HG03139 (cell line): ENCODE results near the gene SLIRP.
"Not testable (repeated sequence)": the region's sequence is repeated elsewhere in the genome, so short reads cannot be mapped to it uniquely, and the experiment has no call there.

Experiments used
- ATAC-seq: cut with Tn5 transposase; IDR thresholded peaks from one replicate; pipeline ENCODE4 v1.9.1; 2021; ENCODE audit not compliant: unreplicated experiment

The SLIRP gene

DNA sequence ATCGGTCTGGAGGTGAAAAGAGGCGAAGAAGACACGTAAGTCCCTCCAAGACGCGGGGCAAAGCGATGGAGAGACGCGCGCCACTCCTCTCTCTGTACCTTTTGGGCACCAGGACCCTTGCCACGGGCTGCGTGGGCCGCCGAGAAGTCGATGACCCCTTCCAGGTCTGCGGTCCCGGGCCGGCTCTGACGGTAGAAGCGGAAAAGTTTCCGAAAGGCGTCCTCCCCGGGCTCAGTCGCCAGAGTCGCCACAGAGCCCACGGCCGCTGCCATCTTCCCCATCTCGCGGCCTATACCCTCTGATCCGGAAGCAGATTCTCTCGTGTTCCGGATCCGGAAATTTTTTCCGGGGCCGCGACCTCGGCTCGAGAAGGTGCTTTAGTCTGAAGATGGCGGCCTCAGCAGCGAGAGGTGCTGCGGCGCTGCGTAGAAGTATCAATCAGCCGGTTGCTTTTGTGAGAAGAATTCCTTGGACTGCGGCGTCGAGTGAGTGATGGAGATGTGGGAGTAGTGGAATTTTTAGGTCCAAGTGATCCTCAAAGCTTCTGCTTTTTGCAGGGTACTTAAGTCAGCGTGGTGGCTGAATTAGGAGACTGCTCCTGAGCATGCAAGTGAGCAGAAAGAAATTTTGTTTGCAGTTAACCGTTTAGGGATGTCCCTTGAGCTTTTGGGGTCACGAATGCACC, at the start of gene SLIRP, which contains the start of gene ALKBH1:
Gene SLIRP (plus strand): TSS at position 380 of the 685 bp plus-strand sequence. CDS start 9 bp downstream, at position 389.
Gene ALKBH1 (minus strand): TSS at position 300 of the 685 bp plus-strand sequence. CDS start 19 bp downstream, at position 281.
- peak; percentile 99 for ATAC-seq

DNA sequence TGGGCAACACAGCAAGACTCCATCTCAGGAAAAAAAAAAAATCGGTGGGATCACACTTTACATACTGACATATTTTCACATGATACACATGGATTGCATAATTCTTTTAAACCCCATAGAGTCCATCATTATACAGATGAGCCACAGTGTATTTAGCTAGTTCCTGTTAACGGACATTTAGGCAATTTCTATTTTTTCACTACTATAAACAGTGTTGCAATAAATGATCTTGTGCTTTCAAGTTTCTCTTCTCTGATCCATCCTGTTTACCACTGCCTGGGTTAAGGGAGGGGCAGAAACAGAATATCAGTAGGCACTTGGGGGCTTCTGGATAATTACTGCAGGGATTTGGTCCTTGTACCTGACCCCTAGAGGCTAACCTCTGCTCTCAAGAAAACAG, 48.1 kb upstream of the SLIRP start:
- no peak for ATAC-seq

DNA sequence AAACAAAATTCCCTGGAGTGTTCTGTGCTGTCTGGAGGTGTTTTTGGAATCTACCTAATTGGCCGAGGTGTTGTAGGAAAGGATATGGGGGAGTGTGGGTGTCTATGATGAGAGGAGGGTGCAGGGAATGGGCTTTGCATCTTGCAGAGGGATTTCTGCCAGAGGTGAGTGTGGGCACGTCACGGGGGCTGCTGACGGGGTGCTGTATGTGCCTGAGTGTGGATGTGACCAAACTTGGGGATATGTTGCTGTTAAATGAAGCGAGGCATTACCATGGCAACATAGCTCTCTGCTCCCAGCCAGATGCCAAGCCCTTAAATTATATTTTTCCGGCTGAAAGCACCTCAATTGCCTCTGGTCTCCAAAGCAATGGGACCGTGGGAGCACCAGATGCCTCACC, 47.1 kb upstream of the SLIRP start:
- no peak for ATAC-seq

DNA sequence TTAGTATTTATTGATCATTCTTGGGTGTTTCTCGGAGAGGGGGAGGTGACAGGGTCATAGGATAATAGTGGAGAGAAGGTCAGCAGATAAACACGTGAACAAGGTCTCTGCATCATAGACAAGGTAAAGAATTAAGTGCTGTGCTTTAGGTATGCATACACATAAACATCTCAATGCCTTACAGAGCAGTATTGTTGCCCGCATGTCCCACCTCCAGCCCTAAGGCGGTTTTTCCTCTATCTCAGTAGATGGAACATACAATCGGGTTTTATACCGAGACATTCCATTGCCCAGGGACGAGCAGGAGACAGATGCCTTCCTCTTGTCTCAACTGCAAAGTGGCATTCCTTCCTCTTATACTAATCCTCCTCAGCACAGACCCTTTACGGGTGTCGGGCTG, 46.3 kb upstream of the SLIRP start:
- ATAC-seq, result not testable (repeated sequence)

DNA sequence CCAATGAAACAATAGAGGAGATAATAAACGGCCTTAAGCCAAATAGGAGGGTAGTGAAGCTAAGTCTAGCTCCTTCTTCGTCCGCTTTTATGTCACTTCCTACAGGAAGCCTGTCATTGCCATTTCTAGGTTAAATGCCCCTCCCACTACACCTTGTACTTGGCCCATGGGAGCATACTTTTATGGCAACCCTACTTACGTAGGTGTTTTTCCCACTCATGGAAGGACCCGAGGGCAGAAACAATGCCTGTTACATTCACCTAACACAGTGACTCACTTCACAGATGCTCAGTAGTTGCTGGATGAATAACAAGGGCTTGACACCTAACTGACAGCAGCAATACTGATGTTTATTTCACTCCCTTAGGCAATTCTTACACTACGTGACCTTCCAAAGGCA, 44.6 kb upstream of the SLIRP start:
- ATAC-seq, result no peak

DNA sequence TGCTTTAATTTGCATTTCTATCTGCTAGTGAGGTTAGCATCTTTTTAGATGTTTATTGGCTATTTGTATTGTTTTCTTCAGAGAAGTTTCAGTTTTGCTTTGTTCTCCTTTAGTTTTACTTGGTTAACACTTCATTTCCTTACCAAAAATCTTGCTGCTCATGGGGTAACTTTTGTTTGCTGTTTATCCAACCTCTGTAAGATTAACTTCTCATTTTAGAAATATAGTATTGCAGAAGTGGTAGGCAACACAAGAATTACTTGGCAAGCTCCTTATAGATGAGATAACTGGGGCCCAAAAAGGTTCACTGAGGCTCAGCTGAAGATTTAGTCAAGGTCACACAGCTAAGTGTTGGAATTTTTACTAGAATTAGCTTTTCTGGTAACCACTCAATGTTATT, 40.6 kb upstream of the SLIRP start:
- no peak for ATAC-seq

DNA sequence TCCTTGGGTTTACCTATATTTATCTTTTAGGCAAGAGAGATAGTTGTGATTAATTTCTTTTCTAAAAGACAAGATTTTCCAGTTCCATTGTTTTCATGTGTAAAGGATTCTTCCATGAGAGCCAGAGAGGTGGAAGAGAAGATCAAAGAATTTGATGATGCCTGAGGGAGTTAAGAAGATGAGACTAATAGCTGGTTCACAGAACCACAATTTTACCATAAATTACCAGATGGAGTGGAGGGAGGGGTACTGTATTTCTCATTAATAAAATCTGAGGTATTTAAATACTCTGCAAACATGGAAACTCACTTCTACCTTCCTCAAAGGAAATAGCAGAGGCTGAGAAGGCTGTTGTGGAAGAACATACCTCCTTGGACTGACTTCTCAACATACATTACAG, 34.7 kb upstream of the SLIRP start:
- no peak for ATAC-seq

DNA sequence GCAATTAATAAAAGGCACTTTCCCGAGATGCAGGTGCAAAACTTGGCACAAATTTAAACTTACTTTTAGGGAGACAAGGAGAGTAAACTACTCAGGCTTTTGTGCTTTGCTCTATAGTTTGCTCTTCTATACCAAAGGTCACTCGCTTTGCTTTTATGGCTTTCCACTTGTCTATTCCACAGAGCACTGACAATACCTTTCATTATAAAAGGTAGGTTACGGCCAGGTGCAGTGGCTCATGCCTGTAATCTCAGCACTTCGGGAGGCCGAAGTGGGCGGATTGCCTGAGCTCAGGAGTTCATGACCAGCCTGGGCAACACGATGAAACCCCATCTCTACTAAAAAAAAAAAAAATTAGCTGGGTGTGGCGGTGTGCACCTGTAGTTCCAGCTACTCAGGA, 33.0 kb upstream of the SLIRP start:
- ATAC-seq, result no peak

DNA sequence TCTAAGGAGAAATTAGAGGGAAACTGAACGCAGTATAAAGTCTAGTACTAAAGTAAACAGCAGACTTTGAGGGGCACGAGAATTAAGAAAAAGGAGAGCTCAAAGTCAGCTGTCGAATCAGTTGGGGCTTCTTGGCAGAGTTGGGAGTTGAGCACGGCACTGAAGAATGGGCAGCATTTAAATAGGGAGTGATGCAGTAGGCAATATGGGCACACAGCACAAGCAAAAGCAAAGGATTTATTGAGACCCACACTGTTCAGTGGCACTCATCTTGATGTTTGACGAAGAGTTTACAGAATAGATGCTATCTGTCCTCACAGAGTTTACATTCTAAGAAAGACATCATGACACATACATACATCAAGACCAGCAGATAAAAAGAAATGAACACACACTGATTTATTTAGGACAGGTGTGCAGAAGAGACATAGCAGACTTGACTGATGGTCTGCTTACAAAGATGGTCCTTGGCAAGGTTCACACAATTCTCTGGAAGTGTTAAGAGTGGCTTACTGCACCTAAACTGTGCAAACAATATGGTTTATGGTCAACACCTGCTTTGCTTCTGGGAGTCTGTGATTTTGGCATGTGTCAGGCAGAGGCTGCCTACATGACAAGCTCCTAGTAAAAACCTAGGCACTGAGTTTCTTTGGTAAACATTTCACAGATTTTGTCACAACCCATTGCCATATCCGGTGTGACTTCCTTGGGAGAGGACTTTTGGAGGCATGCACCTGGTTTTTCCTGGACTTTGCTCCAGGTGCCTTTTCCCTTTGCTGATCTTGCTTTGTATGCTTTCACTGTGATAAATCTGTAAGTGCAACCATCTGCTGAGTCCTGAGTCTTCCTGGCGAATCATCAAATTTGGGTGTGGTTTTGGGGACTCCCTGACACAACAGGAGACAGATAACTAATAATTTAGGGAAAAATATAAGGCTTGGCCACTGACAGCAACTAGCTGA, 26.4 kb upstream of the SLIRP start:
- no peak for ATAC-seq

DNA sequence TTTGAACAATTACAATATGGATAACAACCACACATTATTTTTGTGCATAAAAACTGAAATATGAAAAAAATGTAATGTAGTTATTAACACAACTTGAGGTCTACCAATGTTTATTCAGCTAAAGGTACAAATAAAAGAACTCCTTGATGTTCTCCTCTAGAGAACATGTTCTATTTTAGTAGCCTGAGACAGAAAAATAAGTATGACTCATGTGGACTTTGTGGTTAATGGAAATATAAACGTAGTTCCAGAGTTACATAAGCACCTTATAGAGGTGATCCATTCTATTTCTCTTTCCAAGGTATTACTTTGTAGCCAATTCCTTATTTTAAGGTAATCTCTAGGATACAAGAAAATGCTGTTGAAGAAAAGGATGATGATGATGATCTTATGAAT, 25.7 kb upstream of the SLIRP start:
- no peak for ATAC-seq

DNA sequence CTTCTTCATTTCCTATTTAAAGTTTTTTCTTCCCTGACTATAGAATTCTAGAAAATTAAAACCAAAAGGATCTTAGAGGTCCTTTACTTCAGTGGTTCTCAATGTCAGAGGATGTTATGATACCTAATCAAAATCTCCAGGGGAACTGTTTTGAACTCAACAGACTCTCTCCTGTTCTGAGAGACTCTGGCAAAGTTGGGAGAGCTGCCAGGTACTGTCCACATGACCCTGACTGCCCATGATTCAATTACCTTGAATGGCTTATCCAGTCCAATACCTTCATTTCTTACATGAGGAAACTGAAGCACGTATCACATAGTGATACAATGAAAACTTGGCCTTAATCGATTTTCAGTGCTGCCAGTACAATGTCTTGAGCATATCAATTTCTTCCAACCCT, 16.6 kb upstream of the SLIRP start:
- ATAC-seq, result no peak

DNA sequence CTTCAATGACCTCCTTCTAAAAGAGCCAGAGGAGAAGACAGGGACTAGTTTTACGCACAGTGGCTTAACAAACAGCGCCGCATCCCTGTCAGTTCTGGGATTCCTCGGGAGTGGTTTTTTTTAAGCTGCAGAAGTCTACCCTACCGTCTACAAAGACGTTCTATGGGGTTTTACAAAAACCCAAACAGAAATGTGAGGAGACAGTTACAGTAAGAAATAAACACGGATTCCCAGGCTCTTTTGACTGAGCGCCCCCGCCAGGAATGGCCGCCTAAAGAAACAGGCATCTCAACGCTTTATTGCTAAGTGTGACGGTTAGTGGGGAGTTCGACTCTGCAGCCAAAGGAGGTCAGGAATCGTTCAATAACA, 564 bp upstream of the SLIRP start:
- no peak for ATAC-seq

DNA sequence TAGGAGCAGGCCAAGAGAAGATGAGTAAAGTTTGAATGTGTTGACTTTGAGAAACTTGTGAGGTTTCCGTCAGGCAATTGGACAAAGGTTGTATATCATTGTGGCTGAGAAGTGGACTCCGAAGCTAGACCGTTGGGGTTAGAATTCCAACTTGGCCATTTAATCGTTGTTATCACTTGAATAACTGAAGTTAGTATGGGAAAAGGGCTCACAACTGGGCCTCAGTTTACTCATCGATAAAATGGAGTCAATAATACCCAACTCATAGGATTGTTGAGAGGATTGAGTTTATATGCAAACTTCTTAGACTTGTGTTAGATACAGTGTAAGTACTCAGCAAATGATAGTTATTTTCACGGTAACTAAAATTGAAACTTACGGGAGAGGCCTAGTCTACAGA, 846 bp downstream of the SLIRP start:
- no peak for ATAC-seq

DNA sequence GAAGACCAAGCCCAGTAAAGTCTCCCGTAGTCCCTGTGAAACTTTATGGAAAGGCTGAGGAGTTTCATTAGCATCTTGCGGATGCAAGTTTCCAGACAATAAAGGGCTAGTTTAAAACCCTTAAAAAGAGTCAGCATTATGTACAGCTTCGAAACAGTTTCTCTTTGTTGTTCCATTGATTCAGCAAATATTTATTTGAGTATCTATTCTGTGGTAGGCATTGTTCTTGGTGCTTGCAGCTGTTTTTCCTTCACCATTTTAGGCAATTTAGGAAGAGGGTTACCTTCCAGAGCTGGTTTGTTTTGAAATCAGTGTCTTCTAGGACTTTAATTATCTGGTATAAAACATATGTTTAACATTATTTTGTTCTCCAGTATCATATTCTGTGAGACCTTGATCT, 1.5 kb downstream of the SLIRP start:
- no peak for ATAC-seq

DNA sequence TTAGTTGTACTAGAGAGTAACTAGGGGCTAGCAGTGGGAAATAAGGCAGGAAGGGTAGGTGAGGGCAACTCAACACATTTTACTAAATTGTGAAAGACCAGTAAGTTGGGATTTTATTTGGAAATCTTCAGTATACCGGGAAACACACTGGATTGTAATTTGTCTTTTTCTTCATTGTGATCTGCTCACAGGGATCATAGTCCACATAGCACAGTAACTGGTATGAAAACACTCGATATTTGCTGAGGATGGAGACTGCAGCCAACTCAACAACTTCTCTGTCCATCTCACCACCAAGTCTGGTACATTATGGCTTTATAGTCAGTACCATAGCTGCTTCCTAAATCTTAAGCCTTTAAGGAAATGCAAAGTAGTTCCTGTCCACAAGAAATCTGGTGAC, 2.5 kb downstream of the SLIRP start:
- ATAC-seq, result no peak

DNA sequence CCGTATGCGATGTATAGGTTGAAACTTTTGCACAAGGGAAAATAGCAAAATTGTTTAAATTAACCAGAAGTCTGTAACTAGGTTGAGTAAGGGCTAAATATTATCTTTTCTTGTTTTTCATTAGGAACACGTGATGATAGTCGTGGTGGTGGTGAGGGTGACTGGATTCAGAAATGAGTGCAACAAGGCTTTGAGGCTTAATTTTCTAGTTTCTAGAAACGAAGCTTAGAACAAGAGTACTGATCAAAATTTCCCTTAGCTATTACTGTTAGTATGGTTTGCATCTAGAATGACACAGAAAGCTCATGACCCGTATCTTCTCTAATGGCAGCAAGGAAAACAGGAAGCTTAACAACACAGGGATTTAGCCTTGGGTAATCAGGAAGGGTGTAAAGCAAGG, 7.0 kb downstream of the SLIRP start:
- ATAC-seq, result no peak

DNA sequence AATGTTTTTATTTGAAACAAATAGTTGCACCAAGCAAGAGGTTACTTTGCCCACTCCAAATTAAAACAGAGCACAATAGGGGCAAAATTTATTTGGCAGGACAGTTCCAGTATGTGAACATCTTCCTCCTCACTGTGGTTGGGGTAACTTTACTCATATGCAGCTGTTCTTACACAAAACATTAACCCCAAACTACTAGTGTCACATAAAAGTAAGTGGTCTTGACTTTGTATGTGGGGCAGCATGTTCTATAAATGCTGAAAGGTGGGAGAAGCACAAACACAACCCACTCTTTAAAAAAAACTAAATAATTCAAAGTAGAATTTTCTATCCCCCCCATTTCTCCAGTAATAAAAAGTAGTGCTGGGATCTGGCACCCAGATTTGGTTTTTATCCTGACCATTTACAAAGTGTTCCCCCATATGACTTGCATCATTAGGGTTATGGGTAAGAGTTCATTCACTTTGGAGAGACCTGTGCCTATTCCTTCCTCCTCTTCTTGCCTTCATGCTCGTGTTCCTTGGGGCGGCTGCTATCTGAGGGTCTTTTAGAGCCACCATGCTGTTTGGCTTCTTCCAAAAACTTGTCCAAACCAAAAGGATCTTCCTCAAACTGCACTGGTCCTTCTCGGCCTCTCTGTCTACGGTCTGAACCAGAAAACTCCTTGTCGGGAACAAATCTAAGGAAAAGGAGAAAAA, 9.9 kb downstream of the SLIRP start:
- no peak for ATAC-seq

DNA sequence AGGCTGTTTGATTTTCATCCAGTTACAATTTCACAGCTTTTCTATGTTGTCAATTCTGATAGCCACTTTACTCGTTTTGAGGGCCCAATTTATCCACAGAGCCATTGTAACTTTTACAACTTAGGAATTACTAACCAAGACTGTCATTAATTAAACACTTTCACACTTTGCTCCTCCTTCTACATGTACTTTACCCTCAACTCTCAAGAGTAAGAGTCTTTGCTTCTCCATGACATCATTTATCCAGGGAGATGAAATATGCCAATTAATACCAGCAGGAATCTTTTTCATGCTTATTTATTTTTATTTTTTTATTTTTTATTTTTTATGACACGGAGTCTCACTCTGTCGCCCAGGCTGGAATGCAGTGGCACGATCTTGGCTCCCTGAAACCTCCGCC, 13.5 kb downstream of the SLIRP start:
- no peak for ATAC-seq

DNA sequence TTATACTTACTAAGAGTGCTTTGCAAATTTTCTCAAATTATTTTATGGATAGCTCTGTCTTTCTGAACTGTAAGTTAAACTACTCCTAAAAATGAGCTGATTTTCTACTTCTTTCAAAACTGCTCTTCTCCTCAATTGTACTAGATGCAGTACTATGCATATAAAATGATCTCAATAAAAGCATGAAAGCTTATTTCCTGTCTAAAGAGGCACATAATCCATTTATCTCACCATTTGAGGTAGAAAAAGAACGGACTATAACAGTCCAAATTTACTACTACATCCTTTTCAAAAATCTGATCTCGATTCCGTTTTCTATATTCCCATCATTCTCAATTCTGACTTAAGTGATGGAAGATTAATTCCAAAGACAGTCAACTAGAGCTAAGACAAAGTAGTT, 14.4 kb downstream of the SLIRP start:
- no peak for ATAC-seq

DNA sequence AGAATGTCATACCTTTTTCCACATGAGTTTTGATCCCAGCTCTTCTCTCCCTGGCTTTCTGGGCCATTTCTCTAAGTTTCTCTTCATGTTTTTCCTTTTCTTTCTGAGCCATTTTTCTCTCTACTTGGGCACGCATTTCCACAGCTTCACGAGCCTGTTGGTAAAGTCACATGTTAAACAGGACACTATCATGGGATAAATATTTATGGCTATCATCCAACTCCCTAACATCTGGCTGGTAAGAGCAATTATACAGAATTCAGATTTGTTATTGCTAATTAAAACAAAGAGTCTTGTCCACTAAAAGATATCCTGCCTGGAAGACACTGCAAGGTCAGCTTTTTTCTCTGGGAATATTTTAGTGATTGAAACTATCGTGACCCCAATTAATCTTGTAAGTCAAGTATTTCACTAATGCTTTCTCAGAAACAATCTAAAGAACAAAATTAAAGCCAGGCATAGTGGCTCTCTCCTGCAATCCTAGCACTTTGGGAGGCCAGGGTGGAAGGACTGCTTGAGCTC, 23.1 kb downstream of the SLIRP start:
- no peak for ATAC-seq

DNA sequence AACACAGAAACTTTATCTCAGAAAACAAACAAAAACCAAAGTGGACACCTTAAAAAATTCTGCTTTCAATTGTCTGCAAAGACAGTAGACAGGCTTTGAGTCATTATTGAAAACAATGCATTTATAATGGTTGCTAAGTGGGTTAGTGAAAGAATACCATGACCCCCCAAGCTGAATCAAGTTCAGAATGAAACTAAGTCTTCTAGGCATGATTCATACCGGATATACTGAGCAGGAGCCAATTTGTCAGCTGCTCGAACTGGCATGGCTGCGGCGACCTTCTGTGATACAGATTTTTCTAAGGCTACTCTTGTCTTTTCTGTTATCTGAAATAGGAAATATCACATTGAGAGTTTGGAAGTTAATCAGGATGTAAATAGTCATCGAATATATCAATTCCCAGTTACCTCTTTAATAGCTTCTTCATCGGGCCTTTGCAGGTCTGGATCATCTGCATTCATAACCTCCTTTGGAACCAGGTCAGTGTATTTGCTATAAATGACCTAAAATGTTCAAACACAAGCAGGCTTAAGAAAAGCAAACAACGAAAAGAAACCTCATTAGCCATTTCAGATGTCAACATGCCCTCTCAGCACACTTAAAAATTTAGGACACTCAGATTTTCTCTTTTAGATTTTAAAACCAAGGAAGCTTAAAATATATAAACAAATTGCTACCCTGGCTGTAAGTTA, 30.8 kb downstream of the SLIRP start:
- ATAC-seq, result no peak
